A549 (cell line): Measurements from ENCODE around the gene GUCY1A2.

ENCODE experiments used
- CTCF ChIP-seq: fragments of >200 bp; sonication (Bioruptor Twin); formaldehyde crosslinking; IDR thresholded peaks from 3 replicates; pipeline ENCODE4 v1.5.1; 2016
- JUN ChIP-seq, 2 experiments: fragments of >200 bp; sonication (Bioruptor Twin); formaldehyde crosslinking; IDR thresholded peaks; 2 replicates in 1 of 2; 3 replicates in 1 of 2; pipeline ENCODE4 v1.6.1; 2016 to 2017

- TF ChIP-seq CTCF: no peak
- no peak for TF ChIP-seq JUN (IDR thresholded peaks at IDR 0.05)
Observed at GRCh38 chr11:106761745-106762144, 256.5 kb downstream of the GUCY1A2 start.
